Nephron (organoid): ENCODE results near the gene HOXA10.

Experiments
- H3K27ac Mint-ChIP-seq, 3 experiments: 2 replicates each; pipeline ENCODE4 v1.8.0; 2020; ENCODE audit warnings: mixed read lengths in 3 of 3, mild to moderate bottlenecking in 2 of 3, moderate library complexity in 1 of 3
- H3K27me3 Mint-ChIP-seq: 2 replicates; pipeline ENCODE4 v1.8.0; 2021; ENCODE audit warnings: low read depth, mild to moderate bottlenecking, moderate library complexity, mixed read lengths
- H3K36me3 Mint-ChIP-seq: 2 replicates; pipeline ENCODE4 v1.8.0; 2020; ENCODE audit warnings: low read depth, mixed read lengths
- H3K4me1 Mint-ChIP-seq: 2 replicates; pipeline ENCODE4 v1.8.0; 2020; ENCODE audit warnings: mixed read lengths
- H3K4me3 Mint-ChIP-seq, 3 experiments: 2 replicates each; pipeline ENCODE4 v1.8.0; 2020; ENCODE audit warnings: mild to moderate bottlenecking in 3 of 3, mixed read lengths in 3 of 3, moderate library complexity in 2 of 3
- H3K9me3 Mint-ChIP-seq: 2 replicates; pipeline ENCODE4 v1.8.0; 2020; ENCODE audit warnings: mixed read lengths
- CTCF ChIP-seq, 3 experiments: fragments of 200-600 bp; sonication (generic); IDR thresholded peaks; one replicate each; pipeline ENCODE4 v1.5.0; 2021; ENCODE audit warnings: antibody characterized with exemption in 3 of 3; ENCODE audit not compliant: unreplicated experiment in 3 of 3

The HOXA10 gene

GRCh38 chr7:27215356-27215755 lies 41.2 kb upstream of the HOXA10 start:
- Mint-ChIP-seq H3K4me1 (no peaks in the 10 kb centered on the region), H3K27me3 (peaks cover 100% of the 10 kb centered on the region), H3K4me3 (no peak overlapping the region), H3K27ac (no peak overlapping the region), H3K36me3 (no peaks in the 10 kb centered on the region), H3K9me3 (no peaks in the 10 kb centered on the region)
- no peak for TF ChIP-seq CTCF (IDR thresholded peaks at IDR 0.05; ENCODE audit: unreplicated experiment in 3 of 3)

GRCh38 chr7:27214239-27214950 lies 40.3 kb upstream of the HOXA10 start:
- TF ChIP-seq CTCF (IDR thresholded peaks at IDR 0.05; ENCODE audit: unreplicated experiment in 3 of 3), result no peak
- no peaks in the 10 kb centered on the region for H3K36me3 Mint-ChIP-seq
- H3K27me3 Mint-ChIP-seq, result peaks cover 100% of the 10 kb centered on the region
- no peak overlapping the region for H3K4me3 Mint-ChIP-seq
- H3K9me3 Mint-ChIP-seq, result no peaks in the 10 kb centered on the region
- no peak overlapping the region for H3K27ac Mint-ChIP-seq
- H3K4me1 Mint-ChIP-seq, result no peaks in the 10 kb centered on the region

GRCh38 chr7:27213433-27214238 lies 39.5 kb upstream of the HOXA10 start:
- Mint-ChIP-seq H3K27me3 (peaks cover 100% of the 10 kb centered on the region), H3K4me3 (no peak overlapping the region), H3K9me3 (no peaks in the 10 kb centered on the region), H3K27ac (no peak overlapping the region), H3K36me3 (no peaks in the 10 kb centered on the region), H3K4me1 (no peaks in the 10 kb centered on the region)
- TF ChIP-seq CTCF (IDR thresholded peaks at IDR 0.05; ENCODE audit: unreplicated experiment in 3 of 3), result no peak

GRCh38 chr7:27212497-27213432 lies 38.6 kb upstream of the HOXA10 start:
- H3K27ac Mint-ChIP-seq, result no peak overlapping the region
- H3K9me3 Mint-ChIP-seq, result peaks cover 2% of the 10 kb centered on the region
- TF ChIP-seq CTCF (IDR thresholded peaks at IDR 0.05; ENCODE audit: unreplicated experiment in 3 of 3), result no peak
- H3K4me3 Mint-ChIP-seq, result no peak overlapping the region
- H3K4me1 Mint-ChIP-seq, result no peaks in the 10 kb centered on the region
- H3K36me3 Mint-ChIP-seq, result no peaks in the 10 kb centered on the region
- peaks cover 100% of the 10 kb centered on the region for H3K27me3 Mint-ChIP-seq

GRCh38 chr7:27211764-27212204 lies 37.7 kb upstream of the HOXA10 start:
- no peaks in the 10 kb centered on the region for H3K36me3 Mint-ChIP-seq
- peaks cover 2% of the 10 kb centered on the region for H3K9me3 Mint-ChIP-seq

More at GRCh38 chr7:27211764-27212204, 37.7 kb upstream of the HOXA10 start:
- no peak overlapping the region for H3K4me3 Mint-ChIP-seq
- H3K27me3 Mint-ChIP-seq, result peaks cover 100% of the 10 kb centered on the region
- no peak for TF ChIP-seq CTCF (IDR thresholded peaks at IDR 0.05; ENCODE audit: unreplicated experiment in 3 of 3)
- no peak overlapping the region for H3K27ac Mint-ChIP-seq
- no peaks in the 10 kb centered on the region for H3K4me1 Mint-ChIP-seq
